ENCODE results near the gene IL2RA.
"Not testable (repeated sequence)": the region's sequence is repeated elsewhere in the genome, so short reads cannot be mapped to it uniquely, and the experiment has no call there.

Gene IL2RA

DNA sequence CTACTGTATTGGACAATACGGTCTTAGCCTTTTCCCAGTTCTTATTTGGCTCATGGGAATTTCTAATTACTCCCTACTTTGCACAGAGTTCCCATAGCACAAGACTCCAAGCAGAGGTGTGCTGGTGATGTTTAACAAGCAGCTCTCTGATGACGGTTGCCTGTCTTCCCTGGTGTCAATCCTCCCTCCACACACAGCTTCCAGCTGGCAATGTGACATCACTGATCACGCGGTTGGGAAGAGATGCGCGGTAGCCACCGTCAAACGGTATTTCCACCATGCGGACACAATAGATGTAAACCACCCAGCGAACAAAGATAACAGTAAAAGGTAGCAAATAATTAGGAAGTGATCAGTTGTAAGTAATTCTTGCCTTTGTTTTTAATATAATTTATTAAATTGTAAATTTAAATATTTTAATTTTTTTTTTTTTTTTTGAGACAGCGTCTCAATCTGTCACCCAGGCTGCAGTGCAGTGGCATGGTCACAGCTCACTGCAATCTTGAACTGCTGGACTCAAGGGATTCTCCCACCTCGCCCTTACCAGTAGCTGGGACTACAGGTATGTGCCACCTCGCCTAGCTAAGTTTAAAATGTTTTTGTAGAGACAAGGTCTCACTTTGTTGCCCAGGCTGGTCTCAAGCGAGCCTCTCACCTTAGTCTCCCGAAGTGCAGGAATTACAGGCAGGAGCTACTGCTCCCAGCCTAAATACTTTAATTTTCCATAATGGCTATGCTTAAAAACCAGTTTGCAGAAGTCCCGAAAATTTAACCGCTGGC is 48.6 kb downstream of the IL2RA start:
- no peak for DNase-seq (ENCODE audit: low read depth)

DNA sequence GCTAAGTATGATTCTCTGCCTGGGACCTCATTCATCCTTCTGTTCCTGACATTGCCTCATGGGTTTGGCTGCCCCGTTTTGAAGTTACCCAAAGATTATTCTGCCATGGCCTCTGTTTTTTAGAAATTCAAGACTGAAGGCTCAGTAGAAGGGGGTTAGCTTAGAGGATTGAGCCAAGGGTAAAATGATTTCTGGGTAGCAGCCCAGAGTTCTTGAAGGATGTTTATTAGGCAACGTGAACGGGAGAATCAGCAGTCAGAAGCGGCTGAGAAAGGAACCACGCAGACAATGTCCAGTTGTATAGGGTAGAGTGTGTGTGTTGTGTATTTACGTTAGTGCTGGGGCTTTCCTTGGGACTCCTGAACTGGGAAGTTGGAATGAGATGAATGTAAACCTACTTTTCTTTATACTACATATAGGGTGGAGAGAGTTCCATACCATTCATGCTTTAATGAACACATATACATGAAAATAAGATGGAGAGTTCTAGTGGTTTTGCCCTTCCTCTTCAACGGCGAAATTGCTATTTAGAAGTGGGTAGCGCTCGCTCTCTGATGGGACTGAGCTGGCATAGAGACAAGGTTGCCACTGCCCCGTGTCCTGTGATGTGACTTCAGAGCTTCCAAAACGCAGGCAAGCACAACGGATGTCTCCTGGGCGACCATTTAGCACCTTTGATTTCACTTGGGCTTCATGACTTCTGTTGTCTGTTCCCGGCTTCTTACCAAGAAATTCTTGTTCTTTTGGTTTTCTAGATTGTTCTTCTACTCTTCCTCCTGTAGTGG is 49.9 kb downstream of the IL2RA start:
- no peak for DNase-seq (ENCODE audit: low read depth)

DNA sequence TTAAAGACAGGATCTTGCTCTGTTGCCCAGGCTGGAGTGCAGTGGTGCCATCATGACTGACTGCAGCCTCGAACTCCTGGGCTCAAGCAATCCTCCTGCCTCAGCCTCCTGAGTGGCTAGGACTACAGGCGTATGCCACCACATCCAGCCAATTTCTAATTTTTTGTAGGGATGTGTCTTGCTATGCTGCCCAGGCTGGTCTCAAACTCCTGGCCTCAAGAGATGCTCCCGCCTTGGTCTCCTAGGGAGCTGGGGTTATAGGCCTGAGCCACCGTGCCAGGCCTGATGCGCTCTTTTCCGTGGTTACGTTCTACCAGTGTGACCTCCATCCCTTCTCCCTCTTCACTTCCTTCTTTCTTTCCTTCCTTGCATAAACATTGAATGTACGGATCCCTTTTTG is 50.6 kb downstream of the IL2RA start:
- no peak for DNase-seq (ENCODE audit: low read depth)

DNA sequence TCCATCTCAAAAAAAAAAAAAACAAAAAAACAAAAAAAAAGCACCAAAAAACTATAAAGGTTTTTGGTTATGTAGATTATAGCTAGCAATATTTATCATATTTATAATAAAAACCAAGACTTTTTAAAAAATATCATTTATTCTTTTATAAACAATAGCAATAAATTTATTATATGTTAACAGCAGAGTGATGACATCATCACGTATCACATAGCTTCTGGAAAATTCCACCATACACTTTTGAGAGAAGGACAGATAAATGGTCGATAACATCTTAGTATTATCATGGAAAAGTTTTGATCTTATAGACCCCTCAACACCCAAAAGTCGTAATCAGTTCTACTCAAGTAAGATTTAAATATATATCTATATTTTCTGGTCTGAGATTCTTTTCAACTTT is 51.6 kb downstream of the IL2RA start:
- DNase-seq (ENCODE audit: low read depth) = no peak

DNA sequence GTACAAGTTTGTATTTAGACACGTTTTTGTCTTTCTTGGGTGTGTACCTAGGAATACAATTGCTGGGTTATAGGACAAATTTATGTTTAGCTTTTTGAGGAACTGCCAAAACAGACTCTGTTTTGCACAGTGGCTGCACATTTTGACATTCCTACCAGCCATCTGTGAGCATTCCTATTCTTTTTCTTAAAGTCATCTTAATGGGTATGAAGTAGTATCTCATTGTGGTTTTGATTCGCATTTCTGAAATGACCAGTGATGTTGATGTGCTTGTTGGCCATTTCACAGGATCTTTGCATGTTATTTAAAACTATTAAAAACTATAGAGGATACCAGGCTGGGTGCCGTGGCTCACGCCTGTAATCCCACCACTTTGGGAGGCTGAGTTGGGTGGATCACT is 52.2 kb downstream of the IL2RA start:
- no peak for DNase-seq (ENCODE audit: low read depth)

DNA sequence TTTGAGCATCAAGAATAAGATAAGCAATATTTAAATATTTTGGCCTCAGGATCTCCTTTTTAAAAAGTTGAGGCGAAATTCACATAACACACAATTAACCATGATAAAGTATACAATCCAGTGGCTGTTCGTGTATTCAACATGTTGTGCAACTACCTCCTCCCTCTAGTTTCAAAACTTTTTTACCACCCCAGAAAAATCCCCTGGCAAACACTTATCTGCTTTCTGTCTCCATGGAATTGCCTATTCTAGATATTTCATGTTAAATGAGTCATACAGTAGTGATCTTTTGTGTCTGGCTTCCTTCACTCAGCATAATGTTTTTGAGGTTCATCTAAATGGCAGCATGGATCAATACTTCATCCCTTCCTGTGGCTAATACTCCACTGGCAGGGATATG is 53.0 kb downstream of the IL2RA start:
- no peak for DNase-seq (ENCODE audit: low read depth)

DNA sequence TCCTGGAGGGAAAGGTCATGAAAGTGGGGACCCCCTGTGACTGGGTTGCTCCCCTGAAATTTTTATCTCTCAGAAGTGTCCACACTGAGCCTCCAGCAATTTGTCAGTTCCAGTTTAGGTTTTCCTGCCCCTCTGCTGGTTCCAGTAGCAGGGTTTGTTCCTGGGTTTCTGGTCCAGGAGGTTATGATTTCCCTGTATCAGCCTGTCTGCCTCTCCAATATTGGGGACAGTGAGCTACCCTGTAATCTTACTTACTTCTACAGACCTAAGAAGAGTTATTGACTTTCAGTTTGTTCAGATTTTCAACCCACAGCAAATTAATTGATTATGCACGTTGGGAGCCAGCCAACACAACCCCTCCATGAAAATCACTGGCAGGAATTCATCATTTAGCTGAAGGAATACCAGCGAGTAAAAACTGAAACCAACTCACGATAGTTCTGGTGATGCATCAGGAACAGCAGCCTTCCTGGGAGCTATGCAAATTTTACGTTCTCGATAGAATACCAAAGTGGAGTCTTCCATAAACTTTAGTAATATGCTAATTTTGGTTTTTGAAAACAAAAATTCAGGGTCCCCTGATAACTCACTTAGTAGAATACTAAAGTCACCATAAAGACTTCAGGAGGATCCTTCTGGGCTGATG is 53.5 kb downstream of the IL2RA start:
- no peak for DNase-seq (ENCODE audit: low read depth)

DNA sequence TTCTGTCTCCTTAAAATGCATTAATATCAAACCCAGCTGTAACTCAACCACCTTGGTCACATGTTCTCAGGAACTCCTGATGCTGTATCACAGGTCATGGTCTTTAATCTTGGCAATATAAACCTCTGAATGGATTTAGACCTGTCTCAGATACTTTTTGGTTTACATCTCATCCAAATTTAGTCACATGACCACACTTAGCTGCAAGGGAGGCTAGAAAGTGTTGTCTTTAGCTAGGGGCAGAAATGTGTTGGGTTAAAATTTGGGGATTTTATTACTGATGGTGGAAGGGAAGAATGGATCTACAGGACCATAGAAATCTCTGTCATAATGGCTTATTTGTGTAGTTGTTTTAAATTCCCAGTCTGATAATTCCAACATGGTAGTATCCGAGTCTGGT is 55.2 kb downstream of the IL2RA start:
- no peak for DNase-seq (ENCODE audit: low read depth)

DNA sequence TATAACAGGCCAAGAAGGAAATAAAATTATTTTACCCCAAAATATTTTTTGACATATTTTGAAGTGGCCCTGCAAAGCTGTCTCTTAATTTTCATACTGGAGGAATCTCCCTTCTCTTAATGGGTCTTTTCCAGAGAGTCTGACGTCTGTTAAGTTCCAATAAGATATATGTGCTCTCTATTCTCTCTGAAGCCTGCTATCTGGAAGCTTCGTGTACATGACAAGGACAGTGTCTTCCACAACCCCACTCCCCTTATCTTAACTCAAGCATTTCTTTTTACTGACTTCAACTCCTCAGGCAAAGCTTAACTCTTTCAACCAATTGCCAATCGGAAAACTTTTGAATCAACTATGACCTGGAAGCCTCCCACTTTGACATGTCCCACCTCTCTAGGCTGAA is 55.6 kb downstream of the IL2RA start:
- DNase-seq (ENCODE audit: low read depth) = no peak

DNA sequence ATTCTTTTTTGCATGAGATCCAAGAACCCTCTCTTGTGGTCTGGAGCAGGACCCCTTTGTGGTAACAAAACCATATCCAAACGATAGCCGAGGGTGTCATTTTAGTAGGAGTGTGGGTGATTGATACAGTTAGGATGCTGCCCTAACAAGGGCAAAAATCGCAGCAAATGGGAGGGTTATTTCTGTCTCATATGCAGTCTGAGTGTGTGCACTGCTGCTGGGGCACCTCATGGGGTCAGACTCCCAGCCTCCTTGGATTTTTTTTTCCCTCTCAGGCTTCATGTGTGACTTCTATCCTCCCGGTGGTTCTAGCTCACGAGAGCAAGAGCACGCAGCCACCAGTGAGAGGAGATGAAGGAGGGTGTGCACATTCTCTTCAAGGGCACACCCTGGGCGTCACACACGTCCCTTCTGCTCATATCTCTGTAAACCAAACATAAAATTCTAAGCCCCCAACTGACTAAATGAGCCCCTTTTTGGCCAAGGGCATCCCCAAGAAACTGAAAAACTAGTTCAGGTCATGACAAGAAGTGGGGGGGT is 56.2 kb downstream of the IL2RA start:
- DNase-seq (ENCODE audit: low read depth) = no peak

DNA sequence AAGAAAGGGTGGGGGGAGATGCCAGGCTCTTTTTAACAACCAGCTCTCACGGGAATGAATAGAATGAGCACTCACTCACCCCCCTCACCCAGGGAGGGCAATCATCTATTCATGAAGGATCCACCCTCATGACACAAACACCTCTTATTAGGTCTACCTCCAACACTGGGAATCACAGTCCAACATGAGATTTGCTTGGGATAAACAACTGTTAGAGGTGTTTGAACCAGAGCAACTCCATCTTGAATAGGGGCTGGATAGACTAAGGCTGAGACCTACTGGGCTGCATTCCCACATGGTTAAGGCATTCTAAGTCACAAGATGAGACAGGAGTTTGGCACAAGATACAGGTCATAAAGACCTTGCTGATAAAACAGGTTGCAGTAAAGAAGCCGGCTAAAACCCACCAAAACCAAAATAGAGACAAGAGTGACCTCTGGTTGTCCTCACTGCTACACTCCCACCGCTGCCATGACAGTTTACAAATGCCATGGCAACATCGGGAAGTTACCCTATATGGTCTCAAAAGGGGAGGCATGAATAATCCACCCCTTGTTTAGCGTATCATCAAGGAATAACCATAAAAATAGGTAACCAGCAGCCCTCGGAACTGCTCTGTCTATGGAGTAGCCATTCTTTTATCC is 56.9 kb downstream of the IL2RA start:
- DNase-seq (ENCODE audit: low read depth) = not testable (repeated sequence)

DNA sequence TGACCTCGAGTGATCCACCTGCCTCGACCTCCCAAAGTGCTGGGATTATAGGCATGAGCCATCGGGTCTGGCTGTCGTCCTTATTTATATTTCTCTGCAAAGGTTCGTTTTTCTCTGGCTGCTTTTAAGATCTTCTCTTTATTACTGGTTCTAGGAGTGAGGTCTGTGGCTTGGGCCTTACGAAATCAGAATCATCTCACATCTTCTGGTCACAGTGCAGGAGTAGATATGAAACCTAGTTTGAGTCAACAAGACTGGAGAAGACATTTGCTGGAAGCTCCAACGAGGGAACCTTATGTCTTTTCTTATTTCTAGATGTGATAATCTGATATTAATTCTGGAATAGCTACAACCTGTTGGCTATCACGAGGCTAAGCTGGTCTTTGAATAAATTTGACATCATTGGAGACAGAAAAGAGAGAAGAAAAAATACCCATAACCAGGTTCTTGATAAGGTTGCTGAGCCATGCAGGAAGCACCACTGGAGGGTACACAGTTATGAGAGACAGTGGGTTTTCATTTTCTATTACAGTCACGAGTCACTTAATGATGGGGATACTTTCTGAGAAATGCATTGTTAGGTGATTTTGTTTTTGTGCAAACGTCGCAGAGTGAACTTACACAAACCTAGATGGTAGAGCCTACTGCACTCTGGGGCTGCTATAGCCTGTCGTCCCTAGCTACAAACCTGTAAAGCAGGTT is 59.2 kb downstream of the IL2RA start:
- DNase-seq (ENCODE audit: low read depth) = no peak

DNA sequence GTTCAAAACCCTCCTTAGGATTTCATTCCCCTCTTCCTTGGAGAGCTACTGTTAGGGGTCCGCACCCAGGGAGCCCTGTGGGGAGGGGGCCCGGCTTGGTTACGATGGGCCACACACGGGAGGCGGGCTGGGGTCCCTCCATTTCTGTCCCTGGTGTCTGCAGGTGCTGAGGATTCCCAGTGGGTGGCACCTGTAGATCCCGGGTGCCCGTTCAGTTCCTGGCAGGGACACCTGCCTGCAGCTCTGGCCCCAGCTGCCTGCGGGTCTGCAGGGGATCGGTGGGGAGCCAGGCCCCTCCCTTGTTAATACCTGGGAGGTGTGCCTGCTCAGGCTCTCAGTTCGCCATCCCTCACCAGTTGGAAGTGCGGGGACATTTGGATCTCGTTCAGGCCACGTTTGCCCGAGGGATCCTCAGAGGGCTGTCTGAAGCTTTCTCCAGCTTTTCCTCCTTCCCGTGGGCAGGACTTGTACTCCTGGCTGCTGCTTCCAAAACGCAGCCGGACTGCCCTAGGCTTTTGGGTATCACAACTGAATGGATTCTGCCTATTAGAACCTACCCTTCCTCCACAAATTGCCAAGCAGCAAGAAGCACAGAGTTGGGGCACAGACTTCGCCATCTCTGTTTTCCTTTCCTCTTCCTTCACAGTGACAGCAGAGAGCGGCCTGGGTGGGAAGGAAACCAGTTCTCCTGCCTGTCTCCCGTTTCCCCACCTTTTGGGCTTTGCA is 62.6 kb downstream of the IL2RA start:
- no peak for DNase-seq (ENCODE audit: low read depth)

DNA sequence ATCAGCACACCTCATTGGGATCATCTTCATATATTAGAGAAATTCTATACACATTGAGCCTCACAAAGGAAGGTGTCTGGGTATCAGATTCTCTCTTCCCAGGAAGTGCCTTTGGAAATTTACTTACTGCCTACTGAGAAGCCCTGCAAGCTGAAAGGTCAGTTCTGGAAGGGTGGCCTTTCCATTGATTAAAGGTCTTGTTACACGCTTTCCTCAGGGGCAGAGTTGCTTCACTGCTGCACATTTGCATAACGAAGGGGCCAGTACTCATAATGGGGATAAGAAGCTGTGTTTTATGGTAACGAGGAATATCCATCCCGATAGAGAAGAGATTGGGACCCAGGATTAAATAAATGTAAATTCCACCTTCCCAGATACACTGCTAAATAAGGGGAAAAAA is 65.5 kb downstream of the IL2RA start:
- DNase-seq (ENCODE audit: low read depth) = no peak

DNA sequence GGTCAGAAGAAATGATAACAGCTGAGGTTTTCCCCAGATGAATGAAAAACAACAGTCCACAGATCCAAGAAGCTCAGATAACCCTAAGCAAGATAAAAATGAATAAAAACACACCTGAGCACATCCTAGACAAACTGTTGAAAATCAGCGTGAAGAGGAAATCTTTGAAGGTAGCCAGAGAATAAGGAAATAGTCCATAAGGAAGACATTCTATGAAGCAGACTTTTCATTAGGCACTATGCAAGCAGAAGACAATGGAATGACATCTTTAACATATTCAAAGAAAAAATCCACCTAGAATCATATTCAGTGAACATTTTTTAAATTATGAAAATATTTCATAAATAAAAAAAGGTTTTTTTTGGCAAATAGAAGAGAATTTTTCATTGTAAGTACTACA is 69.8 kb downstream of the IL2RA start:
- no peak for DNase-seq (ENCODE audit: low read depth)

DNA sequence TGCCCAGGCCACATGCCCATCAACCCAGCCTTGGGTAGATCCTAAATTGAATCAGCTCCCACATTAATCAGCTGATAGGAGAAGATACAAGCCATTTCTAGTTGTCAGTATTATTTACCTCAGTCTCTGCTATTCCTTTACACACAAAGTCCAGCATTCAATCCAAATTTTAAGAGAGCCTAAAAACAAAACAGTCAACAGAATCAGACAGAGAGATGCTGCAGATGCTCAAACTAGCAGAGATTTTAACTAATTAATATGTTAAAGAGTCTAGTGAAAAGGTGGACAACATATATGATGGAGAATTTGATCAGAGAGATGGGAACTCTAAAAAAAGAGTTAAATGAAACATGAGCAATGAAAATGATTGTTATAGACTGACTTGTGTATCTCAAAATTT is 70.5 kb downstream of the IL2RA start:
- no peak for DNase-seq (ENCODE audit: low read depth)

DNA sequence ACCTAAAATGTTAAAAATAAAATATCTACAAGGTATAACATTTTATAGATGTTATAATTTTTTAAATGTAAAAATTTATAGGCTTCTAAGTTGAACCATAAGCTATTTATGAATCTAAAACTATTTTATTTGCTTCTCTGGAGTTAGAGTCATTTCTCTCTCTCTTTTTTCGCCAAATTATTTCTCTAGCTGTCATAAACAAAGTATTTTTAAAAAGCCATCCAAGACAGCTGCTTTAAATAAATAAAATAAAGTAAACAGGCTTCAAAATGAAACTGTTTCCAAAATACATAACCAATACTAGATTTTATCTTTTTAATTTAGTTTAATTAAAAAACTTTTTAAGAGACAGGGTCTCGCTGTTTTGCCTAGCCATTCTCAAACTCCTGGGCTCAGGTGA is 72.4 kb downstream of the IL2RA start:
- DNase-seq (ENCODE audit: low read depth) = no peak

DNA sequence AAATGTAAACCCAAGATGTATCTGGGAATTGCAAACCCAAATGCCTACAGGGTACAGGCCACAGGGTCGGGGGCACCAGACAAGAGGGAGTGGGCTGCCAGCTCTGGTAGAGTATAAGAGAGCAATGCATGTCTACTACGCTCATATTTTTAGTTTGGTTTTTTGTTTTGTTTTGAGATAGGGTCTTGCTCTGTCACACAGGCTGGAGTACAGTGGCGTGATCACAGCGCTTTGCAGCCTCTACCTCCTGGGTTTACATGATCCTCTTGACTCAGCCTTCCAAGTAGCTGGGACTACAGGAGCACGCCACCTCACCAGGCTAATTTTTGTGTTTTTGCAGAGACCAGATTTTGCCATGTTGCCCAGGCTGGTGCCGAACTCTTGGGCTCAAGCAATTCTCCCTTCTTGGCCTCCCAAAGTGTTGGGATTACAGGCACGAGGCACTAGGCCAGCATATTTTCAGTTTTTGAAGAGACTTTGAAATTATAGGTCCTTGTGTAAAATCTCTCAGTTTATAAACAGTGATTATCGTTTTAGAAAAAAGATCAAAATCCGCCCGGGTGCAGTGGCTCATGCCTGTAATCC is 73.7 kb downstream of the IL2RA start:
- DNase-seq (ENCODE audit: low read depth) = no peak

DNA sequence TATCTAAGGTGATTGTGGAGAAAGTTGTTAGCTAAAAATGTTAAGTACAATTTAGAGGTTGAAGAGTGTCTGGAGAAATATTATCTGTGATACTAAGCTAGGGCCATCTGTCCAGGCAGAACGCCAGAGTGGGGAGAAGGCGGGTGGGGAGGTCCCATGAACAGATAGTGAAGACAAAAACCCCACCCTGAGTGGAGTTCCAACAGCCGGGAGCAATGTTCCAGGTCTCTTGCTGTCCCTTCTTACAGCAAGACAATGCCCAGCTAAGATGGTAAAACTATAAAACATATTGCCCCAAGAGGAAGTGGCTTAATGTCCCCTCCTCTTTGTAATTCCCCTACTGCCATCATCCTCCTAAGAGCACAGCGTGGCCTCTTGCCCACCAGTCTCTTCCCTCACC is 74.4 kb downstream of the IL2RA start:
- no peak for DNase-seq (ENCODE audit: low read depth)

DNA sequence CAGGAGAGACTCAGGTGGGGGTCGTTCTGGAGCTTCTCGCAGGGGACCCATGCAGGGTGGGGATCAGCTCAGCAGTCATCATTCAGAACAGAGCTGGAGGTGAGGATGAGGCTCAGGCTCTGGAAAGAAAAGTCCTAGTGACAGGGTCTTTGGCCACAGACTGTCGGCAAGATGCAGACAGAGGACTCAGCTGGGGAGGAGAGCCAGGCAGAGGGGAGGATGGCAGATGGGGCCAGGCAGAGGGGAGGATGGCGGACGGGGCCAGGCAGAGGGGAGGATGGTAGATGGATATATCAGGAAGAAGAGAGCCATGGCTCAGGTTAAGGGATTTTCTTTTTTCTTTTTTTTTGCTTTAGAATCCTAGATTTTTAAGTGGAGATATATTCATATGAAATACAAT is 77.1 kb downstream of the IL2RA start:
- DNase-seq (ENCODE audit: low read depth) = no peak

DNA sequence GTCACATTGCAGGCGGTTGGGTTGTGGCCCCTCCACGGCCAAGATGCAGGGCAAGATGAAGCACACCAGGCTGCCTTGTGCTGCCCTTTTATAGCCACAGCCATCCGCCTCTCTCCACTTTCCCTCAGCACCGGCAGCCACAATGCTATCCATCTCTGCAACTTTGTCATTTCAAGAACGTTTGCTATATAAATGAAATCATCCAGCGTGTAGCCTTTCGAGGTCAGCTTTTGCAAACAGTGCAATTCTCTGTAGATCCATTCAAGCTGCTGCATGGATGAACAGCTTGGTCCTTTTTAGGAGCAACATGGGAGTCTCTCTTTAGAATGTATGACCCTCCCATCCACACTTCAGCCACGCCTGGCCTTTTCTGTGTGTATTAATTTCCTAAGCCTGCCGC is 78.4 kb downstream of the IL2RA start:
- DNase-seq (ENCODE audit: low read depth) = no peak
